Stimulated activated CD4-positive, alpha-beta T cell treated with anti-CD3 and anti-CD28 coated beads, Interleukin-15, amount 100 ng/mL, for 48 hours (primary cell): ENCODE measurements around the gene CHST2.
A peak's percentile ranks its signal among the peaks of the same experiment; 100 is the strongest.

Experiments used
- DNase-seq, 2 donors: peaks; one replicate each; pipeline ENCODE4 v3.0.0-alpha.2; 2020; ENCODE audit warnings: low read depth in 2 of 2

CHST2 gene

GRCh38 chr3:143099210-143099609 lies 20.4 kb upstream of the CHST2 start:
- DNase-seq = no peak

- DNase-seq = no peak
Measured at GRCh38 chr3:143099690-143100089, 19.9 kb upstream of the CHST2 start.

DNA sequence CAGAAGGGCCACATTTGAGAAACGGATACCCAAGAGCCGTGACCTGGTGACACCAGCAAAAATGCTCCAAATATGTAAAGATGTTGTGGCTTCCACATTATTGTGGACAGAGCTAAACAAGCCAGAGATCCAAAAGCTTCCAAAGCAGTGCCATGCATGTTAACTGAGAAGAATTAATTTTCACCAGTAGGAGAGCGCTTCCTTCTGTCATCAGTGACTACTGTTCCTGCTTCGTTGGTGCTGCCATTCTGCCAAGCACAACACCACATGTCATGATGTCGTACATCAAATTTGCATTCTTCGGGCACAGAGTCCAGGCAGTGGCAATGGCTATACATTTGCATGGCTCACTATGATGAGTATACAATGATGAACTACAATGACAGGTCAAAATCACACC lies 19.1 kb upstream of the CHST2 start:
- no peak for DNase-seq

- DNase-seq = no peak
Measured at GRCh38 chr3:143101792-143102381, 17.7 kb upstream of the CHST2 start.

DNA sequence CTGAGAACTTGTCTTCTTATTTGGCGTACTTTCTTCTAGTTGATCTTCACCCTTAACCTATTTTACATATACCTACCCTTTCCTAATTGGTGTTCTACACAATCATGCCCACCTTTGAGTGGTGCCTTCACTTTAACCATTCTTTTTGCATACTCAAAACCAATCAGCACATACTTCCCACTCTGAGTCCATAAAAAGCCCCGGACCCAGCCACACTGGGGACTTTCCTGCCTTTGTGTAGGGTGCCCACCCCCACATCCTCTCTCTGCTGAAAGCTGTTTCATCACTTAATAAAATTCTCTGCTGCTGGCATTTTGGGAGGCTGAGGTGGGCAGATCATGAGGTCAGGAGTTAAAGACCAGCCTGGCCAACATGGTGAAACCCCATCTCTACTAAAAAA lies 15.9 kb upstream of the CHST2 start:
- no peak for DNase-seq

GRCh38 chr3:143105170-143105569 lies 14.4 kb upstream of the CHST2 start:
- DNase-seq = no peak

GRCh38 chr3:143109861-143110260 lies 9.7 kb upstream of the CHST2 start:
- DNase-seq = no peak

GRCh38 chr3:143110371-143110770 lies 9.2 kb upstream of the CHST2 start:
- no peak for DNase-seq

DNA sequence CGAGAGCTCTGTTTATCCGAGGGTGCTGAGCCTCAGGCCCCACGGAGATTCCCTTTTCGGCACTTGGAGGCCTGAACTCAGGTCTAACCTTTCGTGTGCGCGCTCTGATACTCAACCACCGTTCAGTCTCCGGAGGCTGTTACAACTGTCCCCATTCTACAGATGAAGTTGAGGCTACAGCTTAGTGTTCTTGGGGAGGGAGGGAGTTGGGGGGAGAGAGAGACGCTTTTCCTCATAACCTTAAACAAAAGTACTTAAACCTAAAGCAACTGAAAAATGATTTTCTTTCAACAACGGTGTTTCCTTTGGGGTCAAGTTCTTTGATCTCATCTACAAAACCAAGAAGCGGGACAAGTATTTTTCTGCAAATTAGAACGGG lies 952 bp upstream of the CHST2 start:
- DNase-seq = no peak

- peak in 1 of 2 donors; percentile 10 for DNase-seq
Measured at GRCh38 chr3:143119974-143120715, 574 bp downstream of the CHST2 start.

GRCh38 chr3:143120716-143121240 lies 1.2 kb downstream of the CHST2 start:
- DNase-seq = peak in 1 of 2 donors; percentile 18

- peak; percentile 66 to 75 for DNase-seq
Measured at GRCh38 chr3:143121241-143122088, 1.9 kb downstream of the CHST2 start.

- no peak for DNase-seq
Measured at GRCh38 chr3:143122089-143122430, 2.5 kb downstream of the CHST2 start.

- no peak for DNase-seq
Measured at GRCh38 chr3:143122608-143123352, 3.2 kb downstream of the CHST2 start.

DNA sequence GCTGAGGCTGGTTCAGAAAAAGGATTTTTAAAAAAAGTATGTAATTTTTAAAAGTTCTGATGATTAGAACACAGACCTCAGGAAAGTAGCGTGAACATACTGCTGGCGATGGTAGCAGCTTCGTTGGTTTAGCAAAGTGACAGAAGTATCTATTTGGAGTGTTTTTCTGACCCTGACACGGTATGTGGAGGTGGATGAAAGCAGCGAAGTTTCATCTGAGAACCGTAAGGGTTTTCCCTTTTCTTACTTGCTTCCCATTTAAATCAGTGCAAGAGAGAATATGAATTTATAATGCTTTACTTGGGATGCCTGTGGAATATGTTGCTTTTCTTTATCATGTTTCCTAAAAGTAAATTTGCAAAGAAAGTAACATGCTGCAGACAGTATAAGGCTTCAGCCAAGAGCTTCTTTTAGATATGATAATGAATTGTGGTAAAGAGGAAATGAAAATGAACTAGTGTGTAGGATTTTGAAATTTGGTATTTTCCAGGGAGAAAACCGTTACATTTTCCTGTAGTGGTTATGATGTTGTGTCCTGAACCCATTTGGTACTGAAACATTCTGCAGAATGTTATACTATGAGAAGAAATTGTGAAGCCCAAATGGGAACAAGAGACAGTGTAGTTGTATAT lies 3.9 kb downstream of the CHST2 start:
- DNase-seq = no peak

DNA sequence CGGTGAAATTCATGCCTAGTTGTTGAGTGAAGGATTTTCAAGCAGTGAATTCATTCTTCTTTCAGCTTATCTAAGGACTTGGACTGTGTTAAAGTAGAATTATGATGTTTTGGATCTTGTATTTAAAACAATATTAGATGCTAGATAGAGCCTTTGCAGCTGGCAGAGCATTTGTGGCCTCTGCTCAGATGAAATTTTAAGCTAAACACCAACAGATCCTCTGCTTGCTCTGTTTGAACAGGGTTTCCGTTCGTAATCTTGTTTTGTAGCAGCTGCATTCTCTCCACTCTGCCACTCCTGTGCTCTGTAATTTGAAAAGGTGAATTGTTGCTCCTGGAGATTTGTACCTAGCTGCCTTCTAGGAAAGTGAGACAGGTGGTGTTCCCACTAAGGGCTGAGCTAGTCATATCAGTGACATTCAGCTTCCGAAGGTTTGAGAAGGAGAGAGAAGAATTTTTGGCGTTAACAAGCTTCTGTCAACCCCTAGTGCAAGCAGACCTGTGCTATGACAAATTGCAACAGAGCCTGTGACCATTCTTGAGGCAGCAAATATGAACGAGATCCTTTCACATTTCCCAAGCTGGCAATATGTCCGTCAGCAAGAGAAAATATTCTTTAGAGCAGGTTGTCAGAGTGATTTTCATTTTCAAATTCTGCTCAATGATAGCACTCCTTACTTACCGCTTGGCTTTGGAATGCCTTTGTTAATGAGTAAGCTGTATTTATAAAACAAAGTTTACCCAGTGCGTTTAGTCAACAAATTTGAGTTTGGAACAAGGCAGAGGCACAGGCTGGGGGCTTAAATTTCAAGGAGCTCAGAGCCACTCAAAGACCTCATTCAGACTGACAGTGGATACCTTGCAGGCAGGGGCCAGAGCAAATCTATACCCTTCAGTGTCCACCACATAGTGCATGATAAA lies 5.3 kb downstream of the CHST2 start:
- DNase-seq = no peak

DNA sequence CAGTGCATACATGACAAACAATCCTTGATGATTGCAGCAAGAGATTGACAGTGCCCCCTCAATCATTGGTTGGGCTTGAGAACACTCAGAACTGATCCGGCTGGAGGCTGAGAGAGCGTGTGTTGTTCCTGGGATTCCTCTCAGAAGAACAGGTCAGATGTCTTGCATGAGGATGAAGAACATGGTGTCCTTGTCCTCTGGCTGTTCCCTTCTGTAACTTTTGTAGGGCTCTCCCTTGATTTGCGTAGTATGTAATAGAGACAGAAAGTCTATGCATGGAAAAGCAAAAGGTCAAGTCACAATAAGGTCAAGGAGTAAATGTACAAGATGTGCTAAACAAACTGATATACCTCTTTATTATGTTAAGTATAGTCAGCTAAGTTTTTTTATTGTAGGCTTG lies 8.2 kb downstream of the CHST2 start:
- DNase-seq = no peak

GRCh38 chr3:143128227-143128955 lies 8.8 kb downstream of the CHST2 start:
- DNase-seq = no peak

DNA sequence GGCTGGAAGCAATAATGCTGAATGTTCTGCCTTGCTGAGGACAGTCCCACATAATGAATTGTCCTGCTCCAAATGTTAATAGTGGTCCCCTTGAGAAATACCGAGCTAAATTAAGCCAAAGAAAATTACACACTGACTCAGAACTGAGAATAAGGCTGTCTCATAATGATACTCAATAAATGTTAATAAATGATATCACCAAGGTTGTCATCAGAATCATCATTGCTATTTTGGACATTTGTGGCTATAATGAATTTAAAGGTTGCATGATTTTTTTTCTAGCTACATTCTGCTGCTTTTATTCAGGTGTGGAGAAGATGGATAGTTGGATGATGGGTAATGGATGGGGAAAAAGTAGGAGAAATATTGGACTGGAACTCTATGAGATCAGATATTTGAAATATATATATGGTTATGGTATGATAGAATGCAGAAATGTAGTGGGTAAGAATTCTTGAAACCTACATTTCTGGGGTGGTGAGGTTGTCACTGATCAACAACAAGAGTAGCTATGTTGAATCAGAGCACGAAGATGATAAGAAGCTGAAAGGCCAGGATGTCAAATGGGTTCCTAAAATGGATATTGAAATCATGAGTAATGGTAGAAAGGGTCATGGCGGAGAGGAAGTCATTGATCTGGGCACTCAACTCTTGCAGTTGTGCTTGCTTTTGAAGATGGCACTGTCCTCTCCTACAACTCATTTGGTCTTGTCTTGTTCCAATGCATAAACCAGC lies 12.8 kb downstream of the CHST2 start:
- DNase-seq = no peak
